Liver (tissue), 9 donors: Measurements from ENCODE around the gene IQCE. TPM values are rescaled to one million over a fixed set of nuclear protein-coding genes. Genes with fewer than 3 reads are reported as not detected.

Experiments used
- DNase-seq: peaks from one replicate; pipeline ENCODE4 v3.0.0-alpha.2; 2017; ENCODE audit warnings: low spot score
- H3K27ac ChIP-seq, 2 donors: one replicate each; pipeline ENCODE4 v1.7.0; 2013; ENCODE audit warnings: inconsistent platforms in 2 of 2, low read length in 2 of 2, control low read depth in 1 of 2, low read depth in 1 of 2, mild to moderate bottlenecking in 1 of 2
- H3K27me3 ChIP-seq, 4 donors: one replicate each; pipeline versions ENCODE4 v1.6.1 to v1.7.0; 2013; ENCODE audit warnings: low read length in 3 of 4, inconsistent platforms in 1 of 4, mild to moderate bottlenecking in 1 of 4, moderate library complexity in 1 of 4; ENCODE audit not compliant: control insufficient read depth in 4 of 4, insufficient read depth in 4 of 4
- H3K36me3 ChIP-seq, 4 donors: one replicate each; pipeline versions ENCODE4 v1.6.1 to v1.7.0; 2013; ENCODE audit warnings: low read length in 3 of 4, mild to moderate bottlenecking in 3 of 4, low read depth in 1 of 4, moderate library complexity in 1 of 4; ENCODE audit not compliant: control insufficient read depth in 4 of 4, insufficient read depth in 3 of 4
- H3K4me1 ChIP-seq, 4 donors: one replicate each; pipeline versions ENCODE4 v1.6.1 to v1.7.0; 2013; ENCODE audit warnings: low read length in 3 of 4, mild to moderate bottlenecking in 3 of 4, moderate library complexity in 1 of 4; ENCODE audit not compliant: control insufficient read depth in 4 of 4, insufficient read depth in 4 of 4
- H3K4me3 ChIP-seq, 3 donors: one replicate each; pipeline versions ENCODE4 v1.6.1 to v1.7.0; 2013; ENCODE audit warnings: low read length in 3 of 3, control low read depth in 1 of 3, low read depth in 1 of 3, mild to moderate bottlenecking in 1 of 3
- H3K9ac ChIP-seq, 2 donors: one replicate each; pipeline ENCODE4 v1.7.0; 2013; ENCODE audit warnings: low read length in 2 of 2, mild to moderate bottlenecking in 2 of 2, moderate library complexity in 2 of 2, control low read depth in 1 of 2, low read depth in 1 of 2
- H3K9me3 ChIP-seq, 4 donors: one replicate each; pipeline versions ENCODE4 v1.6.1 to v1.7.0; 2013; ENCODE audit warnings: low read length in 3 of 4; ENCODE audit not compliant: control insufficient read depth in 4 of 4
- ATF3 ChIP-seq: IDR thresholded peaks from 2 replicates; pipeline ENCODE4 v1.6.1; 2016; ENCODE audit warnings: antibody characterized with exemption
- CTCF ChIP-seq: fragments of 150-350 bp; IDR thresholded peaks from 2 replicates; pipeline ENCODE4 v1.5.1; 2017; ENCODE audit warnings: improper control_type of control experiment, low read depth, low read length; ENCODE audit not compliant: missing input control
- EGR1 ChIP-seq, 2 donors: IDR thresholded peaks; 2 replicates each; pipeline ENCODE4 v1.6.1; 2016 to 2018; ENCODE audit warnings: antibody characterized with exemption in 2 of 2, low read depth in 2 of 2
- FOXA1 ChIP-seq: IDR thresholded peaks from 2 replicates; pipeline ENCODE4 v1.6.1; 2016; ENCODE audit warnings: antibody characterized with exemption
- FOXA2 ChIP-seq: IDR thresholded peaks from 2 replicates; pipeline ENCODE4 v1.6.1; 2016; ENCODE audit warnings: antibody characterized with exemption
- GABPA ChIP-seq, 2 donors: IDR thresholded peaks in 1 of 2; conservative IDR thresholded peaks in 1 of 2; 2 replicates each; pipeline ENCODE4 v1.6.1; 2016; ENCODE audit warnings: antibody characterized with exemption in 2 of 2, mild to moderate bottlenecking in 1 of 2, moderate library complexity in 1 of 2
- HNF4A ChIP-seq, 2 donors: conservative IDR thresholded peaks; 2 replicates each; pipeline ENCODE4 v1.6.1; 2016; ENCODE audit warnings: antibody characterized with exemption in 2 of 2, mild to moderate bottlenecking in 2 of 2
- HNF4G ChIP-seq: IDR thresholded peaks from 2 replicates; pipeline ENCODE4 v1.6.1; 2016; ENCODE audit warnings: antibody characterized with exemption
- JUND ChIP-seq, 2 donors: IDR thresholded peaks; 2 replicates each; pipeline ENCODE4 v1.6.1; 2016; ENCODE audit warnings: antibody characterized with exemption in 2 of 2
- MAX ChIP-seq: IDR thresholded peaks from 2 replicates; pipeline ENCODE4 v1.6.1; 2016; ENCODE audit warnings: antibody characterized with exemption
- NR2F2 ChIP-seq: IDR thresholded peaks from 2 replicates; pipeline ENCODE4 v1.6.1; 2016; ENCODE audit warnings: antibody characterized with exemption
- RAD21 ChIP-seq, 2 donors: IDR thresholded peaks; 2 replicates each; pipeline ENCODE4 v1.6.1; 2016; ENCODE audit warnings: antibody characterized with exemption in 2 of 2, mild to moderate bottlenecking in 2 of 2
- REST ChIP-seq: IDR thresholded peaks from 2 replicates; pipeline ENCODE4 v1.6.1; 2016; ENCODE audit warnings: antibody characterized with exemption, mild to moderate bottlenecking
- RXRA ChIP-seq, 2 donors: IDR thresholded peaks; 2 replicates each; pipeline ENCODE4 v1.6.1; 2017 to 2018; ENCODE audit warnings: antibody characterized with exemption in 2 of 2, mild to moderate bottlenecking in 1 of 2
- SP1 ChIP-seq: IDR thresholded peaks from 2 replicates; pipeline ENCODE4 v1.6.1; 2018; ENCODE audit warnings: antibody characterized with exemption, mild to moderate bottlenecking
- TAF1 ChIP-seq: conservative IDR thresholded peaks from 2 replicates; pipeline ENCODE4 v1.6.1; 2016; ENCODE audit warnings: antibody characterized with exemption, mild to moderate bottlenecking
- YY1 ChIP-seq: IDR thresholded peaks from 2 replicates; pipeline ENCODE4 v1.6.1; 2016; ENCODE audit warnings: antibody characterized with exemption, mild to moderate bottlenecking
- ZBTB33 ChIP-seq: IDR thresholded peaks from 2 replicates; pipeline ENCODE4 v1.6.1; 2016; ENCODE audit warnings: antibody characterized with exemption
- WGBS: extraction: QIAGEN DNeasy Blood & Tissue Kit; methylation state at CpG from one replicate; pipeline ENCODE4 v1.1.7; 2013; 5-methylcytosine and 5-hydroxymethylcytosine counted together
- polyA plus RNA-seq, 2 donors: library from polyadenylated mRNA; stranded (reverse) in 1 of 2; unstranded in 1 of 2; fragments of 200-250 nt in 1 of 2; fragments of >200 nt in 1 of 2; fragmentation: Nextera tagmentation in 1 of 2; extraction: Ambion mirVana in 1 of 2; gene quantifications; one replicate each; pipeline versions ENCODE4 v1.2.1 to v1.2.3, GENCODE V29; 2013 to 2015
- total RNA-seq, 2 donors: library from RNA; depleted of rRNA; stranded (reverse); fragments of >200 nt; gene quantifications; one replicate each; pipeline ENCODE4 v1.2.3, GENCODE V29; 2014
- donor health status: healthy.
- donor health status: healthy.
- donor health status: healthy.
- donor health status: healthy.
- donor health status: healthy.

IQCE gene
- total and polyA plus RNA-seq, 4 donors: 2.1 to 5.9 (median 3.6) TPM

- H3K9ac ChIP-seq: peak within 1 kb of the TSS; percentile 91 to 96
- TF ChIP-seq NR2F2 (no peak), JUND (IDR thresholded peaks at IDR 0.05) (no peak), MAX (peak; percentile 52), RAD21 (IDR thresholded peaks at IDR 0.05) (peak; percentile 17 to 49), YY1 (peak; percentile 28), RXRA (IDR thresholded peaks at IDR 0.05) (no peak), TAF1 (no peak), SP1 (peak; percentile 62), GABPA (IDR thresholded peaks at IDR 0.05 in 1 of 2, conservative IDR thresholded peaks at IDR 0.05 in 1 of 2) (peak in 1 of 2 donors; percentile 65), FOXA2 (no peak), ATF3 (no peak), HNF4A (conservative IDR thresholded peaks at IDR 0.05) (no peak), FOXA1 (no peak), HNF4G (no peak), REST (peak; percentile 22), CTCF (no peak), EGR1 (IDR thresholded peaks at IDR 0.05; ENCODE audit: low read depth in 2 of 2) (no peak), ZBTB33 (no peak)
- DNase-seq: peak; percentile 97
Measured at GRCh38 chr7:2555121-2556052, 3.4 kb upstream of the IQCE start, which contains the start of gene BRAT1. BRAT1 (minus strand) TSS chr7:2555524; CDS start chr7:2554431, 1,093 bp downstream.

More at GRCh38 chr7:2555121-2556052, 3.4 kb upstream of the IQCE start, which contains the start of gene BRAT1:
- peaks cover 0 to 5% (median 3%) of the 10 kb centered on the region in 4 donors for H3K36me3 ChIP-seq
- peak within 1 kb of the TSS; percentile 70 to 92 (median 77) for H3K4me3 ChIP-seq
- WGBS: under 1% methylated on average over 79 of the region's 79 CpGs
- H3K27me3 ChIP-seq: no peaks in the 10 kb centered on the region
- H3K27ac ChIP-seq: peak within 1 kb of the TSS; percentile 99 to 100
- no peaks in the 10 kb centered on the region for H3K9me3 ChIP-seq
- H3K4me1 ChIP-seq: peaks cover 4 to 30% (median 20%) of the 10 kb centered on the region in 4 donors
